Measurements from ENCODE around the gene PLEKHG7.

DNA sequence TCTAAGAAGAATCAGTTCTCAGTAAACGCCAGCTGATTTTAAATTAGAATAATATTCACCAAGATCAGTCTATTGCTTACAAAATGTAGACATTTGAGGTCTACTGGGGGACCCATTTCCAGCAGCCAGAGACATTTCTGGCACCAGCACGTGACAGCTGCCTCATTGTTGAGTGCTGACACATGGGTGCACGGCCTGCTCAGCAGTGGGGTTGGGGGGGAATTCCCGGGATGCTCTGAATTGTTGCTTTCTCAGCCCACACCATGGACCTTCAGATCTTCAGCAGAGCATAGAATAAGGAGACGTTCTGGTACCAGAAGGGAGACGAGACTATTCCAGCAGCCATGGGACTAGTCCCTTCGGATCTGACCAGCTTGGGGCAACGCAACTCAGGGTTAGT, 18.3 kb downstream of the PLEKHG7 start:
- TF ChIP-seq, protein P1, sequence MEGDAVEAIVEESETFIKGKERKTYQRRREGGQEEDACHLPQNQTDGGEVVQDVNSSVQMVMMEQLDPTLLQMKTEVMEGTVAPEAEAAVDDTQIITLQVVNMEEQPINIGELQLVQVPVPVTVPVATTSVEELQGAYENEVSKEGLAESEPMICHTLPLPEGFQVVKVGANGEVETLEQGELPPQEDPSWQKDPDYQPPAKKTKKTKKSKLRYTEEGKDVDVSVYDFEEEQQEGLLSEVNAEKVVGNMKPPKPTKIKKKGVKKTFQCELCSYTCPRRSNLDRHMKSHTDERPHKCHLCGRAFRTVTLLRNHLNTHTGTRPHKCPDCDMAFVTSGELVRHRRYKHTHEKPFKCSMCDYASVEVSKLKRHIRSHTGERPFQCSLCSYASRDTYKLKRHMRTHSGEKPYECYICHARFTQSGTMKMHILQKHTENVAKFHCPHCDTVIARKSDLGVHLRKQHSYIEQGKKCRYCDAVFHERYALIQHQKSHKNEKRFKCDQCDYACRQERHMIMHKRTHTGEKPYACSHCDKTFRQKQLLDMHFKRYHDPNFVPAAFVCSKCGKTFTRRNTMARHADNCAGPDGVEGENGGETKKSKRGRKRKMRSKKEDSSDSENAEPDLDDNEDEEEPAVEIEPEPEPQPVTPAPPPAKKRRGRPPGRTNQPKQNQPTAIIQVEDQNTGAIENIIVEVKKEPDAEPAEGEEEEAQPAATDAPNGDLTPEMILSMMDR (IDR thresholded peaks at IDR 0.05), result no peak
- TF ChIP-seq POLR2A (IDR thresholded peaks at IDR 0.05), result no peak
- no peak for TF ChIP-seq POLR2AphosphoS5 (IDR thresholded peaks at IDR 0.05)
